Suppressor macrophage (primary cell): ENCODE results near the gene TXNDC8.

Experiments
- DNase-seq, 4 experiments: peaks; one replicate each; pipeline ENCODE4 v3.0.0-alpha.2; 2020 to 2022

TXNDC8 gene

DNA sequence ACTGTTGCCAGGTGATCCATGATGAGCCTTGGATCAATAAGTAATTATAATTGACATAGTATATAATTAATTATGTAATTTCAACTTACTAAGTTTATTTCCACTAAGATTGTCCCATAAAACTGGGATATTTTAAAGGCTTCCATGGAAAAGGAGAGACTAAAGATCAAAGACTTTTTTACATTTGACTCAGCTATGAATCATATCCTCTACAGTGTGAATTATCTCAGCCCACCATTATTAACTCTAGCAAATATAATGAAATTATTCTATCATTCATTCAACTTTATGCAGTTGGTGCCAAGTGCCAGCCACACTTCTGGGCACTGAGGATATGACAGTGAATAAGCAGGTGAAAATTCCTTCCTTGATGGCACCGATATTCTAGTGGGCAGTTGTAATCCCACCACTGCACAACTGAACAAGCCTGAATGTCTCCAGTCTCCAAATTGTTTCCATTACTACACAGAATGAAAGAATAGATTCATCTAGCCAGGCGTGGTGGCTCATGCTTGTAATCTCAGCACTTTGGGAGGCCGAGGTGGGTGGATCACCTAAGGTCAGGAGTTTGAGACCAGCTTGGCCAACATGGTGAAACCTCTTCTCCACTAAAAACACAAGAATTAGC is 59.5 kb downstream of the TXNDC8 start:
- no peak for DNase-seq

DNA sequence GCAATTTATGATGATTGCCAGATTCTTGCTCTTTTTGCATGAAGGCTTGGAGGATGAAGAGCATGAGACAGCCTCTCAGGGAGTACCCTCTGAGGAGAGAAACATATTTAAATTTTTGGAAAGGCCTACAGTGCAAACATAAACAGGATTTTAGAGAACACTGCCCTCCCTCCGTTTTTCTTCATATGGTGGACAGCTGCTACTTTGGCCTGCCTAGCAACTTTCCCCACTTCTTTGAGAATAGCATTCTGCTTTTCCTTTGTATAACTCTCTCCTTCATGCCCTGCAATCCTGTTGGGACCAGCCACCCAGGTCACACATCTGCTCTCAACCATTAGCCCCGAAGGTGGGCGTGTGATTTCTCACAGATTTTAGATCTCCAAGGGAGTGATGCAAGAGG is 60.9 kb downstream of the TXNDC8 start:
- DNase-seq, result no peak

DNA sequence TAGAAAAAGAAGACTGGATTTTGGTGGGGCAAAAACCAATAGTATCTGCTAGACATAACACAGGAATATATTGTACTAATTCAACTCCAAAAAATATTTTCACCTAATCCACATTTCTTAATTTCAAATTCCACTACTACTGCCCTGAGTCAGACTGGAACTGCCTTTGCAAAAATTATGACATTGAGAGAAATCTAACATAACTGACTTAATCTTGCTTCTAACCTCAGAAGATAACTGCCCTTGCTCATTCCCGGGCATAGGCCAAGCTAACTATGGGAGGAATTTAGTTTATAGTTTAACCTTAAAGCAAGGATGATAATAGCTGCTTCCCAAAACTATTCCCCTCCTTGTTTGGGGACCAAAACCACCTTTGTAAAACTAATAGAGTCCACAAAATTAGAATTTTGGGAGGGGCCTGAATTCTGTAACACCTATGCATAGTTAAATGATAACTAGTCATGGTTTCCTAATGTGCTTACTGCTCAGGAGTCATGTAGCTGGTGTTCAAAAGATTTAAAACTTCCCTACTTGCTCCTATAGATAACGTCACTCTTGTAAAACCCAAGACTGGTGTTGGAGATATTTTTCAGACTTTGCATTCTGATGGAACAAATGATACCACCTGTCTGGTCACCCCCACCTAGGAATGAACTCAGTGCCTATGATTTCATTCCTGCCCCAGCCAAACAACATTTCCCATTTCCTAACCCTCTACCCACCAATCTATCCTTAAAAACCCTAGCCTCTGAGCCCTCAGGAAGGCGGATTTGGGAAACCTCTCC is 67.3 kb downstream of the TXNDC8 start:
- no peak for DNase-seq

DNA sequence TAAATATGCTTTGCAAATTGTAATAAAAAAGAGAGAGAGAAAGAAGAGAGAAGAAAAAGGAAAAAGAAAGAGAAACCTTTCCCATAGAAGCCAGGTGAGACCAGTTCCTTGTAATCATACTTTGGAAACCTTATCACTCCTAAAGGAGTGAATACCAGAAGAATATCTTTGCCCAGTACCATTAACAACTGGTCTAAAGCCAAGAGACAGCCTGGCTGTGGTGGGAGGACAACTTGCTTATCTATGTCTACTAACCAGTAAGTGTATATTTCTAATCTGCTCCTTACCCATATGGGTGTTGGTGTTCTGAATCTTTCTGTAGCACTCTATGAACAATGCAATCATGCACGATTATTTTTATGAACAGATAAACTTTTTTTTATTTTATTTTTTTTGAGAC is 70.9 kb downstream of the TXNDC8 start:
- DNase-seq, result no peak

DNA sequence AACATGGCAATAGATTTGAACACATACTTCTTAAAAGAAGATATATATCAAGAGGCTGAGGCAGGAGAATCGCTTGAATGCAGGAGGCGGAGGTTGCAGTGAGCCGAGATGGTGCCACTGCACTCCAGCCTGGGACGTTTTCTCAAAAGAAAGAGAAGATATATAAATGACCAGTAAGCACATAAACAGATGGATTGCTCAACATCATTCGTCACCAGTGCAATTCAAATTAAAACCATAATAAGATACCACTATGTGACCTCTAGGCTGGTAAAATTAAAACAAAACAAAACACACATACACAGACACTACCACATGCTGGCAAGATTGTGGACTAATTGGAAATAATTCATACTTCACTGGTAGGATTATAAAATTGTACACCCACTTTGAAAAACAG is 76.0 kb downstream of the TXNDC8 start:
- DNase-seq, result no peak

DNA sequence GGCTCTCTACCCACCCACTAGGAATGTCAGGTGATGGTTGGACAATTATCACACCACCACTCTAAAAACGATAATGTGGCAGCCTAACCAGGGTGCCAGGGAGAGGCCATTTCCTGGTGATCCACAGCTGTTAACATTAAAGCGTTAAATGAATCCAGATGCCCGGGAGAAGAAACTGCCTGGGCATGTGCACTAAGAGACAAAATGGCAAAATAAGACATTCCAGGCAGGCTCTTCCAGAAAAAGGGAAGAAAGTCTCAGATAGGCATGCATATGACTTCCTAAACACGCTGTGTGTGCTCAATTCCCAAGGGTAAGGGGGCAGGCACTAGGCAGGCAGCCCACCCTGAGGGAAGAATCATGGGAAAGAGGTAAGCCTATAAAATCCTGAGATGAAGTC is 76.8 kb downstream of the TXNDC8 start:
- DNase-seq, result no peak

DNA sequence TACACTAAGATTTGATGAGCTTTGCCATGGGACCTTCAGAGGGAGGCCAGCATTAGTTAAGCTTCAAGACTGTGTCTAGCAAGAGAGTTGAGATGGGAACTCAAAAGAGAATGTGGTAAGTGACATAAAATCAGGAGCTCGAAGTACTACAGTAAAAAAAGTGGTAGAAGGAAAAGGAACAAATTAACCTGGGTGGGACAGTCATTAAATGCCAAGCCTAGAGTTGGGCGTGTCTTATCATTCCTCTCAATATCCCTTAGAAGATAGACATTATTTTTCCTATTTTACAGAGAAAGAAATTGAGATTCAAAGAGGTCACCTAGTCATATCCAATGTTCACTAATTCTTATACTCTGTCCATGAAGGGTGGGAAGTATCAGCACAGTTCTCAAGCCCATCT is 78.1 kb downstream of the TXNDC8 start:
- no peak for DNase-seq

DNA sequence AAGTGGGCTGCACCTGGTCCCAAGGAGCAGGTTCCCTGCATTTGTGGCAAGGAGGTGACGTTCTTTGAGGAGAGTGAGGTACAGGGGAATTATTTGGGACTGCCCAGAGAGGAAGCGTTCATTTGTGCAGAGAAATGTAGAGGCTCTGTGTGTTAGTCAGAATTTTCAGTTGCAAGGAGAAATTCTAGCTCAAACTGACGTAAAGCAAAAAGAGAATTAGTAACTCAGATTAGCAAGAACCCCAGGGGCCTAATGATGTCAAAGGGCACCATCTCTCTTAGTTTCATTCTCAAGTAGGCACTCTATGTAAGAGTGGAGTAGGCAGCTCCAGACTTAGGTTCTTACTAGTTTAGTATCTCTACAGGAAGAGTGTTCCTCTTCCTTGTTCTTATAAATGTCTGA is 79.0 kb downstream of the TXNDC8 start:
- peak in 3 of 4 experiments; percentile 35 to 63 (median 53) for DNase-seq

DNA sequence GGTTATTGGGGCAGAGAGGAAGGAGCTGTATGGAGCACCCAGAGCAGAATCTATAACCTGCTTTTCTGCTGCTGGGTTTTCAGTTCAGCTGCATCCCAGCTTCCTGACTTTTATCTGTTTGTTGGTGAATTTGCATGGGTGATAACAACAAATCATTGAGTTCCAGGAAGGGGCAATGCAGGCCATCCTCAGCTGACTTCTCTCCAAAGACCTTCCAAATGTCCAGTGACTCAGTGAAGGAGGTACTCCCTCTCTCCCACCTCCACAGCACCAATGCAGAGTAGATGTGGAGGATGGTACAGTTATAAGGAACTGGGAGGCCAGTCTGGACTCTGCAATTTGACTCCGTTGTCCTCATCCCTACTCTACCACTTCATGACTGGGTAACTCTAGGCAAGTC is 79.7 kb downstream of the TXNDC8 start:
- peak; percentile 24 to 53 (median 46) for DNase-seq

DNA sequence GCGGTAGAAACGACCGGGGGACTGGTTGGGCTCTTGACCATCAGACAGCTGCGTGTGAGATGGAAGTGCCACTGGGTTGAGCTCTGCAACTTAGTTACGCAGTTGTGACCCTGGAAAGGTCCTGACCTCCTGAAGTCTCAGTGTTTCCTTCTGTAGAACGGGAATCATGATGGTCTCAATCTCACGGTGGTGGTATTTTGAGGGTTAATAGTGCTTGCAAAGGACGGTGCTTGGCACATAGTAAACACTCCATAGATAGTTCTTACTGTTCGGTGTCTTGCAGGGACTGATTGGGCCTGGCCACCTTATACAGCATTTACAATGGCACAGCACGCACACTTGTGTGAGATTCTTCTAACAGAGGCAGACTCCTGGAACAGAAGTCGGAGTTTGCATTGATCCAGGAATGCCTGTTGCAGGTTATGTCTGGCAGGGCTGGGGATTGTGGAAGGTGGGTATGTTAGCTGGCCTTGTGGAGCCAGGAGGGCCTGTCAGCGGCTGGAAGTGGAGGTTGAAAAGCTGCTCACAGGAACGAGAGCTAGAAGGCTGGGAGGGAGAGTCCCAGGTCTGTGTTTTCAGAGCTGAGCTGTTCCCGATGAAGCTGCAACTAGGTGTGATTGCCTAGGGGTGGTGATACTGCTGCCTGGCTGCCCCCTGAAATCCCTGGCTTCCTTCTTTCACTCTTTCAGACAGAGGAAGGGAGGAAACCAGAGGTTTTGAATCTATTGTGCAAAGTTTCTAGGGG is 80.4 kb downstream of the TXNDC8 start:
- peak; percentile 19 to 47 (median 38) for DNase-seq

DNA sequence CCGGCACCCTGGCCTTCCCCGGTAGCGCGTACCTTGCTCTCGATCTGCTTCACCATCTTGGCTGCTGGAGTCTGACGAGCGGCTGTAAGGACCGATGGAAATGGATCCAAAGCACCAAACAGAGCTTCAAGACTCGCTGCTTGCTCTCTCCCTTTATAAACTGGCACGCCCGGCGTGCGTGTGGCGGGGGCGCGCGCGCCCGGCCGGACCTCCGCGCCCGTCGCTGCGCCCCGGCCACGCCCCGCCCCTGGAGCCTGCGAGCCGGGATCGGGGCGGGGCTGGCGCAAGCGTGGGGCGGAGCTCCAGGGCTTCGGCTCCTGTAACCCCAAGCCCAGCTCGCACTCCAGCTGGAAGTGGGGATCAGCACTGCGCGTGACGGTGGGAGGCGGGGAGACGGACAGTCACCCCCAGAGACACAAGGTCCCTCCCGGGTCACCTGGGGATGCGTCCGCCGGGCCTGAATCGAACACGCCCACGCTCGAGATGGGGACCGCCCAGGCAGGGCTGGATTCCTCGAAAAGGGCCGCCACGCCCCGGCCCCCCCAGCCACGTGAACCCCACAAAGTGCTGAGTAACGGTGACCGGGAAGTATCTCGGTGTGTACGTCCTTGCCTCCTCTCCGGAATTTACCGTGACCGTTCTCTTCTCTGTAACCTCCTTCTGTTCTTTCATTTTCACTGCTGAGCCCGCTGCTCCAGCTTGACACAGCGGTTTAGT is 81.1 kb downstream of the TXNDC8 start, which contains the start of gene TXN:
Gene TXN, minus strand, starts transcription at position 128 of the 717 bp plus-strand sequence. Its CDS starts 72 bp downstream, at position 56.
- peak; percentile 96 to 99 (median 97) for DNase-seq

DNA sequence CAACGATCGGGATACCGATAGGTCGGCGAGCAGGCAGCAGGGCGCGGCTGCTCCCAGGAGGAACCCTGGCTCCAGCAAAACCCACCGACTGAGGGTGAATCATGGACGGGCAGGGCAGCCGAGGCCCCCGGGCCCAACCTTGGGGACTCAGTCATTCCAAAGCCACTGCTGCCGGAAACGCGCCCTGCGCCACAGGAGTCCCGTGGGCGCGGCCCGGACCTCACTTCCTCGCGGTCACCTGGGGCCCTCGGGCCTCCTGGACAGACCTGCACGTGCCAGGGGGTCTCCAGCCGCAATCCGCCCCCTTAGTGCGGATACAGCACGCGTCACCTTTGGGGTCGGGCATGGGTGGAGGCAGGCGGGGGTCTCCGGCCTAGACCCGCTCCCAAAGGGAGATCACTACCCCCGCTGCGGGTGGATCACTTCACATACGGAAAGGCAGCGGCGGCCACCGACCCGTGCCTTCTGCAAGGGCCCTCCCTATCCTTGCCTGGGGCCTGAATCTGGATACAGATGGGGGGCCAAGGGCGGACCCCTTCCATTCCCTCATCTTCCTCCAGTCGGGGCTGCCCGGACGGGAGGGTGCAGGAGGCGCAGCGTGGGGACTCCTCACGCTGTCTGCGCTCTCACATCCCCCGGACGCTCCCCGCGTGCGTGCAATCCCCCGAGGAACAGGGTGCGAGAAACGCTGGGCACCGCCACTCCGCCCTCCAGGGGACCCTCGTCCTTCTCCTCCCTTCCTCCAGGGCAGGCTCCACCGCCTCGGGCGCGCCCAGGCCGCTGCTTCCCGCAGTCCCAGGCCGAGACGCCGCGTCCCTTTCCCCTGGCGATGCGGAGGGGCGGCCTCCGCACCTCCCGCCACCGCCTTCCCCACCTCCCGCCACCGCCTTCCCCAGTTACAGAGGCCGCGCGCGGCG is 81.9 kb downstream of the TXNDC8 start:
- peak; percentile 60 to 78 (median 66) for DNase-seq

DNA sequence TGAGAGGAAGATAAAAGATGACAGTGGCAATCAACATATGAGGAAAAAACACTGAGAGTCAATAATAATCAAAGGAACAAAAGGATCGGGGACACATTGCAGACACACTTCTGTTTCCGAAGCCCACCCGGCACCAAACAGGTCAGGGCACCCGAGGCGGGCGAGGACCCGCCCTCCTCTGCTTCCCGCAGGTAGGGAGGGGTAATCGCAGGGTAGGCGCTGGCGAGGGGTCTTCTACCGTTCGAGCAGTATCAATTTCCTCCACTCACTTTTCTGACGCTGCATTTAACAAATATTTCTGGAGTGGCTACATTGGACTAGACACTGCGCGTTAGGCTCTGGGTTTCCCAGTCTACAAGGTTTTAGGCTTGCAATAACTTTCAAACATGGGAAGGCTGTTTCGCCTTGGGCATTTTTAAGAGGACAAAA is 82.6 kb downstream of the TXNDC8 start:
- no peak for DNase-seq

DNA sequence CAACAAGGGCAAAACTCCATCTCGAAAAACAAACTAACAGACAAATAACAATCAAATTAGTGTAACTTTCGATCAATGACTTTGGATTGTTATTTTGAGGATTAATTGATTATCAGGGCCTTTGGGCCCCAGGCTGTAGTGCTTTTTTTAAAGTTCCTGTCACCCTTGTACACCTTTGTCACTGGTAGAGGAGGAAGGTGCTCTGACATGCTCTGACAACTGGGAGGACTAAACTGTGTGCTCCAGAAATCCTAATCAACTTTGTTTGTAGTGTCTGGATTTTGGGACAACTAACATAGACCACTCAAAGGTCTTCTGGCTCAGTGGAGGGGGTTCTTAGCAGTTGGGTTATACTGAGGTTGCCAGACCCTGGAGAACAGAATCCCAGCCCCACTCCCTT is 83.2 kb downstream of the TXNDC8 start:
- DNase-seq, result no peak
